GM19238 (cell line): ENCODE data around the gene RPS27L.
"Not testable (repeated sequence)": the region's sequence is repeated elsewhere in the genome, so short reads cannot be mapped to it uniquely, and the experiment has no call there.

Experiments used
- DNase-seq: peaks from one replicate; pipeline ENCODE4 v3.0.0; 2011; ENCODE audit warnings: low spot score; ENCODE audit not compliant: insufficient read length

Gene RPS27L

GRCh38 chr15:63099581-63099980 is 57.7 kb downstream of the RPS27L start:
- DNase-seq = not testable (repeated sequence)

GRCh38 chr15:63098901-63099300 is 58.4 kb downstream of the RPS27L start:
- DNase-seq = not testable (repeated sequence)
